Measurements from ENCODE around the gene AQP3.
"Not testable (repeated sequence)": the region's sequence is repeated elsewhere in the genome, so short reads cannot be mapped to it uniquely, and the experiment has no call there.

DNA sequence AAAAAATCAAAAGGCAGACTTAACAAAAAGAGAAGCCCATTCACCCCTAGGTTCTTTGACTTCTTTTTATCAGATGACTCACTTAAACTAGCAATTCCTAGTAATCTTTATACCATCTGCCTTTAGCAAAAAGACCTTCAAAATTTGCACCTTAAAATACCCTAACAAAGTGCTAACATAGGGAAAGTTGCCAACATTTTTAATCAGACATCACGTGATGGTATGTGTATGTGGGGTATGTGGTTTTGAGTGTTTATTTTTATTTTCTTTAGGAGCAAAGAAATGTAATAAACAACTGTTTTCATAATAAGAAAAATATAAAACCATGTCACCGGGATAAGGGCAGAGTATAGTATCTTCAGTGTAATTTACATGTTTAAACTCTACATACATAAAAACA is 46.4 kb upstream of the AQP3 start:
- TF ChIP-seq, protein P1, sequence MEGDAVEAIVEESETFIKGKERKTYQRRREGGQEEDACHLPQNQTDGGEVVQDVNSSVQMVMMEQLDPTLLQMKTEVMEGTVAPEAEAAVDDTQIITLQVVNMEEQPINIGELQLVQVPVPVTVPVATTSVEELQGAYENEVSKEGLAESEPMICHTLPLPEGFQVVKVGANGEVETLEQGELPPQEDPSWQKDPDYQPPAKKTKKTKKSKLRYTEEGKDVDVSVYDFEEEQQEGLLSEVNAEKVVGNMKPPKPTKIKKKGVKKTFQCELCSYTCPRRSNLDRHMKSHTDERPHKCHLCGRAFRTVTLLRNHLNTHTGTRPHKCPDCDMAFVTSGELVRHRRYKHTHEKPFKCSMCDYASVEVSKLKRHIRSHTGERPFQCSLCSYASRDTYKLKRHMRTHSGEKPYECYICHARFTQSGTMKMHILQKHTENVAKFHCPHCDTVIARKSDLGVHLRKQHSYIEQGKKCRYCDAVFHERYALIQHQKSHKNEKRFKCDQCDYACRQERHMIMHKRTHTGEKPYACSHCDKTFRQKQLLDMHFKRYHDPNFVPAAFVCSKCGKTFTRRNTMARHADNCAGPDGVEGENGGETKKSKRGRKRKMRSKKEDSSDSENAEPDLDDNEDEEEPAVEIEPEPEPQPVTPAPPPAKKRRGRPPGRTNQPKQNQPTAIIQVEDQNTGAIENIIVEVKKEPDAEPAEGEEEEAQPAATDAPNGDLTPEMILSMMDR (optimal IDR thresholded peaks at IDR 0.05 in 1 of 3, IDR thresholded peaks at IDR 0.05 in 1 of 3, conservative IDR thresholded peaks at IDR 0.05 in 1 of 3; ENCODE audit: extremely low read depth in 1 of 3, insufficient read depth in 2 of 3, low read length in 3 of 3), result not testable (repeated sequence)
- TF ChIP-seq EZH2 (IDR thresholded peaks at IDR 0.05; ENCODE audit: low read length), result not testable (repeated sequence)

Measured in keratinocyte (primary cell).